Liver (tissue), 9 donors: Measurements from ENCODE around the gene URB1. TPM values are rescaled to one million over a fixed set of nuclear protein-coding genes. Genes with fewer than 3 reads are reported as not detected.

Experiments
- DNase-seq: peaks from one replicate; pipeline ENCODE4 v3.0.0-alpha.2; 2017; ENCODE audit warnings: low spot score
- H3K27ac ChIP-seq, 2 donors: one replicate each; pipeline ENCODE4 v1.7.0; 2013; ENCODE audit warnings: inconsistent platforms in 2 of 2, low read length in 2 of 2, control low read depth in 1 of 2, low read depth in 1 of 2, mild to moderate bottlenecking in 1 of 2
- H3K27me3 ChIP-seq, 4 donors: one replicate each; pipeline versions ENCODE4 v1.6.1 to v1.7.0; 2013; ENCODE audit warnings: low read length in 3 of 4, inconsistent platforms in 1 of 4, mild to moderate bottlenecking in 1 of 4, moderate library complexity in 1 of 4; ENCODE audit not compliant: control insufficient read depth in 4 of 4, insufficient read depth in 4 of 4
- H3K36me3 ChIP-seq, 4 donors: one replicate each; pipeline versions ENCODE4 v1.6.1 to v1.7.0; 2013; ENCODE audit warnings: low read length in 3 of 4, mild to moderate bottlenecking in 3 of 4, low read depth in 1 of 4, moderate library complexity in 1 of 4; ENCODE audit not compliant: control insufficient read depth in 4 of 4, insufficient read depth in 3 of 4
- H3K4me1 ChIP-seq, 4 donors: one replicate each; pipeline versions ENCODE4 v1.6.1 to v1.7.0; 2013; ENCODE audit warnings: low read length in 3 of 4, mild to moderate bottlenecking in 3 of 4, moderate library complexity in 1 of 4; ENCODE audit not compliant: control insufficient read depth in 4 of 4, insufficient read depth in 4 of 4
- H3K4me3 ChIP-seq, 3 donors: one replicate each; pipeline versions ENCODE4 v1.6.1 to v1.7.0; 2013; ENCODE audit warnings: low read length in 3 of 3, control low read depth in 1 of 3, low read depth in 1 of 3, mild to moderate bottlenecking in 1 of 3
- H3K9ac ChIP-seq, 2 donors: one replicate each; pipeline ENCODE4 v1.7.0; 2013; ENCODE audit warnings: low read length in 2 of 2, mild to moderate bottlenecking in 2 of 2, moderate library complexity in 2 of 2, control low read depth in 1 of 2, low read depth in 1 of 2
- H3K9me3 ChIP-seq, 4 donors: one replicate each; pipeline versions ENCODE4 v1.6.1 to v1.7.0; 2013; ENCODE audit warnings: low read length in 3 of 4; ENCODE audit not compliant: control insufficient read depth in 4 of 4
- EGR1 ChIP-seq, 2 donors: IDR thresholded peaks; 2 replicates each; pipeline ENCODE4 v1.6.1; 2016 to 2018; ENCODE audit warnings: antibody characterized with exemption in 2 of 2, low read depth in 2 of 2
- FOXA1 ChIP-seq: IDR thresholded peaks from 2 replicates; pipeline ENCODE4 v1.6.1; 2016; ENCODE audit warnings: antibody characterized with exemption
- FOXA2 ChIP-seq: IDR thresholded peaks from 2 replicates; pipeline ENCODE4 v1.6.1; 2016; ENCODE audit warnings: antibody characterized with exemption
- GABPA ChIP-seq, 2 donors: IDR thresholded peaks in 1 of 2; conservative IDR thresholded peaks in 1 of 2; 2 replicates each; pipeline ENCODE4 v1.6.1; 2016; ENCODE audit warnings: antibody characterized with exemption in 2 of 2, mild to moderate bottlenecking in 1 of 2, moderate library complexity in 1 of 2
- HNF4A ChIP-seq, 2 donors: conservative IDR thresholded peaks; 2 replicates each; pipeline ENCODE4 v1.6.1; 2016; ENCODE audit warnings: antibody characterized with exemption in 2 of 2, mild to moderate bottlenecking in 2 of 2
- HNF4G ChIP-seq: IDR thresholded peaks from 2 replicates; pipeline ENCODE4 v1.6.1; 2016; ENCODE audit warnings: antibody characterized with exemption
- JUND ChIP-seq, 2 donors: IDR thresholded peaks; 2 replicates each; pipeline ENCODE4 v1.6.1; 2016; ENCODE audit warnings: antibody characterized with exemption in 2 of 2
- NR2F2 ChIP-seq: IDR thresholded peaks from 2 replicates; pipeline ENCODE4 v1.6.1; 2016; ENCODE audit warnings: antibody characterized with exemption
- RAD21 ChIP-seq, 2 donors: IDR thresholded peaks; 2 replicates each; pipeline ENCODE4 v1.6.1; 2016; ENCODE audit warnings: antibody characterized with exemption in 2 of 2, mild to moderate bottlenecking in 2 of 2
- RXRA ChIP-seq, 2 donors: IDR thresholded peaks; 2 replicates each; pipeline ENCODE4 v1.6.1; 2017 to 2018; ENCODE audit warnings: antibody characterized with exemption in 2 of 2, mild to moderate bottlenecking in 1 of 2
- SP1 ChIP-seq: IDR thresholded peaks from 2 replicates; pipeline ENCODE4 v1.6.1; 2018; ENCODE audit warnings: antibody characterized with exemption, mild to moderate bottlenecking
- TAF1 ChIP-seq: conservative IDR thresholded peaks from 2 replicates; pipeline ENCODE4 v1.6.1; 2016; ENCODE audit warnings: antibody characterized with exemption, mild to moderate bottlenecking
- YY1 ChIP-seq: IDR thresholded peaks from 2 replicates; pipeline ENCODE4 v1.6.1; 2016; ENCODE audit warnings: antibody characterized with exemption, mild to moderate bottlenecking
- WGBS: extraction: QIAGEN DNeasy Blood & Tissue Kit; methylation state at CpG from one replicate; pipeline ENCODE4 v1.1.7; 2013; 5-methylcytosine and 5-hydroxymethylcytosine counted together
- polyA plus RNA-seq, 2 donors: library from polyadenylated mRNA; stranded (reverse) in 1 of 2; unstranded in 1 of 2; fragments of 200-250 nt in 1 of 2; fragments of >200 nt in 1 of 2; fragmentation: Nextera tagmentation in 1 of 2; extraction: Ambion mirVana in 1 of 2; gene quantifications; one replicate each; pipeline versions ENCODE4 v1.2.1 to v1.2.3, GENCODE V29; 2013 to 2015
- total RNA-seq, 2 donors: library from RNA; depleted of rRNA; stranded (reverse); fragments of >200 nt; gene quantifications; one replicate each; pipeline ENCODE4 v1.2.3, GENCODE V29; 2014
- TF ChIP-seq, protein P1 (sequence below): IDR thresholded peaks from 2 replicates; pipeline ENCODE4 v1.6.1; 2016; ENCODE audit warnings: antibody characterized with exemption, mild to moderate bottlenecking
- TF ChIP-seq, protein P2 (sequence below): IDR thresholded peaks from 2 replicates; pipeline ENCODE4 v1.6.1; 2016; ENCODE audit warnings: antibody characterized with exemption
- TF ChIP-seq, protein P3 (sequence below): fragments of 150-350 bp; IDR thresholded peaks from 2 replicates; pipeline ENCODE4 v1.5.1; 2017; ENCODE audit warnings: improper control_type of control experiment, low read depth, low read length; ENCODE audit not compliant: missing input control
- TF ChIP-seq, protein P4 (sequence below): IDR thresholded peaks from 2 replicates; pipeline ENCODE4 v1.6.1; 2016; ENCODE audit warnings: antibody characterized with exemption
- TF ChIP-seq, protein P5 (sequence below): IDR thresholded peaks from 2 replicates; pipeline ENCODE4 v1.6.1; 2016; ENCODE audit warnings: antibody characterized with exemption
- donor health status: healthy.
- donor health status: healthy.
- donor health status: healthy.
- donor health status: healthy.
- donor health status: healthy.

URB1 gene
- total and polyA plus RNA-seq, 4 donors = 2.8 to 14.5 (median 7.1) TPM

DNA sequence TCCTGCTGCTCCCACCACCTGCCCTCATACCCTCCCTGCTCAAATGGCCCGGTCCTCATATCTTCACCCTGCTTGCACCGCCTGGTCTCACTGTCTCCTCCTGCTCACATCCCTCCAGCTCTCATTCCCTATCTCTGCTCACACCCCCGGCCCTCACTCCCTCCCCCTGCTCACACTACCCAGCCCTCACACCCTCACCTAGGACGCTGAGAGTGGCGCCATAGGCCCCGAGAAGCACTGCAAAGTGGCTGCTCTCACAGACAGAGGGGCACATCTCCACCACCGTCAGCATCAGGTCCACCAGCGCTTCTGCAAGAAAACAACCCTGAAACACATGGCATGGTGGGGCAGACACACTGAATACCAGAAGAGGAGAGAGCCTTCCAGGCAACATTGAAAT lies 55.6 kb downstream of the URB1 start:
- peaks cover 15 to 81% (median 39%) of the 10 kb centered on the region in 4 donors for H3K36me3 ChIP-seq
- 95% methylated on average over 8 of the region's 8 CpGs for WGBS
- no peaks in the 10 kb centered on the region for H3K9me3 ChIP-seq
- no peaks in the 10 kb centered on the region for H3K27me3 ChIP-seq
- TF ChIP-seq JUND (IDR thresholded peaks at IDR 0.05) = no peak
- no peak for TF ChIP-seq RAD21 (IDR thresholded peaks at IDR 0.05)
- TF ChIP-seq, protein P1, sequence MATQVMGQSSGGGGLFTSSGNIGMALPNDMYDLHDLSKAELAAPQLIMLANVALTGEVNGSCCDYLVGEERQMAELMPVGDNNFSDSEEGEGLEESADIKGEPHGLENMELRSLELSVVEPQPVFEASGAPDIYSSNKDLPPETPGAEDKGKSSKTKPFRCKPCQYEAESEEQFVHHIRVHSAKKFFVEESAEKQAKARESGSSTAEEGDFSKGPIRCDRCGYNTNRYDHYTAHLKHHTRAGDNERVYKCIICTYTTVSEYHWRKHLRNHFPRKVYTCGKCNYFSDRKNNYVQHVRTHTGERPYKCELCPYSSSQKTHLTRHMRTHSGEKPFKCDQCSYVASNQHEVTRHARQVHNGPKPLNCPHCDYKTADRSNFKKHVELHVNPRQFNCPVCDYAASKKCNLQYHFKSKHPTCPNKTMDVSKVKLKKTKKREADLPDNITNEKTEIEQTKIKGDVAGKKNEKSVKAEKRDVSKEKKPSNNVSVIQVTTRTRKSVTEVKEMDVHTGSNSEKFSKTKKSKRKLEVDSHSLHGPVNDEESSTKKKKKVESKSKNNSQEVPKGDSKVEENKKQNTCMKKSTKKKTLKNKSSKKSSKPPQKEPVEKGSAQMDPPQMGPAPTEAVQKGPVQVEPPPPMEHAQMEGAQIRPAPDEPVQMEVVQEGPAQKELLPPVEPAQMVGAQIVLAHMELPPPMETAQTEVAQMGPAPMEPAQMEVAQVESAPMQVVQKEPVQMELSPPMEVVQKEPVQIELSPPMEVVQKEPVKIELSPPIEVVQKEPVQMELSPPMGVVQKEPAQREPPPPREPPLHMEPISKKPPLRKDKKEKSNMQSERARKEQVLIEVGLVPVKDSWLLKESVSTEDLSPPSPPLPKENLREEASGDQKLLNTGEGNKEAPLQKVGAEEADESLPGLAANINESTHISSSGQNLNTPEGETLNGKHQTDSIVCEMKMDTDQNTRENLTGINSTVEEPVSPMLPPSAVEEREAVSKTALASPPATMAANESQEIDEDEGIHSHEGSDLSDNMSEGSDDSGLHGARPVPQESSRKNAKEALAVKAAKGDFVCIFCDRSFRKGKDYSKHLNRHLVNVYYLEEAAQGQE = no peak
- TF ChIP-seq FOXA2 = no peak
- TF ChIP-seq GABPA (IDR thresholded peaks at IDR 0.05 in 1 of 2, conservative IDR thresholded peaks at IDR 0.05 in 1 of 2) = no peak
- TF ChIP-seq, protein P2, sequence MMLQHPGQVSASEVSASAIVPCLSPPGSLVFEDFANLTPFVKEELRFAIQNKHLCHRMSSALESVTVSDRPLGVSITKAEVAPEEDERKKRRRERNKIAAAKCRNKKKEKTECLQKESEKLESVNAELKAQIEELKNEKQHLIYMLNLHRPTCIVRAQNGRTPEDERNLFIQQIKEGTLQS = no peak
- no peak for TF ChIP-seq HNF4A (conservative IDR thresholded peaks at IDR 0.05)
- TF ChIP-seq, protein P3, sequence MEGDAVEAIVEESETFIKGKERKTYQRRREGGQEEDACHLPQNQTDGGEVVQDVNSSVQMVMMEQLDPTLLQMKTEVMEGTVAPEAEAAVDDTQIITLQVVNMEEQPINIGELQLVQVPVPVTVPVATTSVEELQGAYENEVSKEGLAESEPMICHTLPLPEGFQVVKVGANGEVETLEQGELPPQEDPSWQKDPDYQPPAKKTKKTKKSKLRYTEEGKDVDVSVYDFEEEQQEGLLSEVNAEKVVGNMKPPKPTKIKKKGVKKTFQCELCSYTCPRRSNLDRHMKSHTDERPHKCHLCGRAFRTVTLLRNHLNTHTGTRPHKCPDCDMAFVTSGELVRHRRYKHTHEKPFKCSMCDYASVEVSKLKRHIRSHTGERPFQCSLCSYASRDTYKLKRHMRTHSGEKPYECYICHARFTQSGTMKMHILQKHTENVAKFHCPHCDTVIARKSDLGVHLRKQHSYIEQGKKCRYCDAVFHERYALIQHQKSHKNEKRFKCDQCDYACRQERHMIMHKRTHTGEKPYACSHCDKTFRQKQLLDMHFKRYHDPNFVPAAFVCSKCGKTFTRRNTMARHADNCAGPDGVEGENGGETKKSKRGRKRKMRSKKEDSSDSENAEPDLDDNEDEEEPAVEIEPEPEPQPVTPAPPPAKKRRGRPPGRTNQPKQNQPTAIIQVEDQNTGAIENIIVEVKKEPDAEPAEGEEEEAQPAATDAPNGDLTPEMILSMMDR = no peak
- TF ChIP-seq, protein P4, sequence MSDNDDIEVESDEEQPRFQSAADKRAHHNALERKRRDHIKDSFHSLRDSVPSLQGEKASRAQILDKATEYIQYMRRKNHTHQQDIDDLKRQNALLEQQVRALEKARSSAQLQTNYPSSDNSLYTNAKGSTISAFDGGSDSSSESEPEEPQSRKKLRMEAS = no peak
- no peak for TF ChIP-seq TAF1
- TF ChIP-seq RXRA (IDR thresholded peaks at IDR 0.05) = no peak
- TF ChIP-seq HNF4G = no peak
- TF ChIP-seq FOXA1 = no peak
- H3K4me3 ChIP-seq = no peak overlapping the region
- H3K9ac ChIP-seq = no peak overlapping the region
- H3K27ac ChIP-seq = no peak overlapping the region
- no peaks in the 10 kb centered on the region for H3K4me1 ChIP-seq
- no peak for DNase-seq

DNA sequence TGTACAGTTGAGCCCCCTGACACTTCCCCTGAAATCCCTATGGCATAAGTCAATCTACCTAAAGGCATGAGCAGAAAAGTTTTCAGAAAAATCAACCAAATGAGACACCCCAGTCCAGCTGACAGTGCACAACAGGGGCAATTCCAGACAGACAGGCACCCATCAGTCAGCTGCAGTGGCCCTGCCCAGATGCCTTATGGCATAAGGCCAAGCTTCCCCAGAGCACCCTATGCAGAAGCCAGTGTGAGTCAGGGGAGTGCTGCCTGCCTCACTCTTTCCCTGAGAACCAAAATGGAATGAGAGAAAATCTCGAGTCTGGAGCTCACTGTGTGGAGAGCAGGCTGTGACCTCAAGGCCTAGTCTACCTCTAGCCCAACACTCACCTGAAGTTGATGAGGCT lies 56.1 kb downstream of the URB1 start:
- DNase-seq = no peak
- 86% methylated on average over 1 of the region's 1 CpG for WGBS
- no peak for TF ChIP-seq HNF4G
- no peak for TF ChIP-seq RXRA (IDR thresholded peaks at IDR 0.05)
- TF ChIP-seq, protein P5, sequence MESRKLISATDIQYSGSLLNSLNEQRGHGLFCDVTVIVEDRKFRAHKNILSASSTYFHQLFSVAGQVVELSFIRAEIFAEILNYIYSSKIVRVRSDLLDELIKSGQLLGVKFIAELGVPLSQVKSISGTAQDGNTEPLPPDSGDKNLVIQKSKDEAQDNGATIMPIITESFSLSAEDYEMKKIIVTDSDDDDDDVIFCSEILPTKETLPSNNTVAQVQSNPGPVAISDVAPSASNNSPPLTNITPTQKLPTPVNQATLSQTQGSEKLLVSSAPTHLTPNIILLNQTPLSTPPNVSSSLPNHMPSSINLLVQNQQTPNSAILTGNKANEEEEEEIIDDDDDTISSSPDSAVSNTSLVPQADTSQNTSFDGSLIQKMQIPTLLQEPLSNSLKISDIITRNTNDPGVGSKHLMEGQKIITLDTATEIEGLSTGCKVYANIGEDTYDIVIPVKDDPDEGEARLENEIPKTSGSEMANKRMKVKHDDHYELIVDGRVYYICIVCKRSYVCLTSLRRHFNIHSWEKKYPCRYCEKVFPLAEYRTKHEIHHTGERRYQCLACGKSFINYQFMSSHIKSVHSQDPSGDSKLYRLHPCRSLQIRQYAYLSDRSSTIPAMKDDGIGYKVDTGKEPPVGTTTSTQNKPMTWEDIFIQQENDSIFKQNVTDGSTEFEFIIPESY = no peak
- no peak for TF ChIP-seq TAF1
- TF ChIP-seq YY1 = no peak
- TF ChIP-seq NR2F2 = no peak
- no peak for TF ChIP-seq HNF4A (conservative IDR thresholded peaks at IDR 0.05)
- TF ChIP-seq SP1 = no peak
- TF ChIP-seq EGR1 (IDR thresholded peaks at IDR 0.05; ENCODE audit: low read depth in 2 of 2) = no peak
- no peak for TF ChIP-seq FOXA2
- no peak for TF ChIP-seq RAD21 (IDR thresholded peaks at IDR 0.05)
- no peak for TF ChIP-seq FOXA1
- TF ChIP-seq, protein P4 = no peak
- TF ChIP-seq, protein P3 = no peak
- TF ChIP-seq GABPA (IDR thresholded peaks at IDR 0.05 in 1 of 2, conservative IDR thresholded peaks at IDR 0.05 in 1 of 2) = no peak
- TF ChIP-seq, protein P2 = no peak

More for the DNA sequence above, 56.1 kb downstream of the URB1 start:
- H3K27ac ChIP-seq = no peak overlapping the region
- H3K9ac ChIP-seq = no peak overlapping the region
- peaks cover 15 to 80% (median 39%) of the 10 kb centered on the region in 4 donors for H3K36me3 ChIP-seq
- no peaks in the 10 kb centered on the region for H3K4me1 ChIP-seq
- no peaks in the 10 kb centered on the region for H3K9me3 ChIP-seq
- H3K27me3 ChIP-seq = no peaks in the 10 kb centered on the region
- no peak overlapping the region for H3K4me3 ChIP-seq
